Spinal cord (tissue), 10 donors: ENCODE measurements around the gene TRIM37. TPM values are rescaled to one million over a fixed set of nuclear protein-coding genes. Genes with fewer than 3 reads are reported as not detected.

Experiments
- DNase-seq, 6 donors: peaks; one replicate each; pipeline versions ENCODE4 v3.0.0 to v3.0.0-alpha.2; 2013 to 2015; ENCODE audit warnings: low spot score in 6 of 6, low read depth in 4 of 6
- H3K27ac ChIP-seq: one replicate; pipeline ENCODE4 v1.5.1; 2013; ENCODE audit warnings: low read depth, low read length, control low read depth
- H3K27me3 ChIP-seq: one replicate; pipeline ENCODE4 v1.6.1; 2013; ENCODE audit warnings: low read length; ENCODE audit not compliant: control insufficient read depth, insufficient read depth
- H3K36me3 ChIP-seq: one replicate; pipeline ENCODE4 v1.6.1; 2013; ENCODE audit warnings: low read length; ENCODE audit not compliant: control insufficient read depth, insufficient read depth
- H3K4me1 ChIP-seq: one replicate; pipeline ENCODE4 v1.6.1; 2013; ENCODE audit warnings: low read length; ENCODE audit not compliant: control insufficient read depth, insufficient read depth
- H3K4me3 ChIP-seq: one replicate; pipeline ENCODE4 v1.5.1; 2013; ENCODE audit warnings: low read depth, low read length, control low read depth
- H3K9me3 ChIP-seq: one replicate; pipeline ENCODE4 v1.6.1; 2013; ENCODE audit warnings: low read length; ENCODE audit not compliant: control insufficient read depth, insufficient read depth
- WGBS: methylation state at CpG from one replicate; pipeline ENCODE4 v1.1.5; 2013; ENCODE audit warnings: missing lambda C conversion rate; ENCODE audit not compliant: insufficient coverage; 5-methylcytosine and 5-hydroxymethylcytosine counted together
- polyA plus RNA-seq, 2 donors: library from polyadenylated mRNA; unstranded; fragments of 120-200 nt; gene quantifications; one replicate each; pipeline ENCODE4 v1.2.1, GENCODE V29; 2013; ENCODE audit not compliant: insufficient read length in 2 of 2
- total RNA-seq, 2 donors: library from RNA; depleted of rRNA in 1 of 2; stranded (reverse); fragments of 120-200 nt in 1 of 2; fragments of >200 nt in 1 of 2; gene quantifications; one replicate each; pipeline versions ENCODE4 v1.2.3 to v1.2.4, GENCODE V29; 2013 to 2014
- donor health status: healthy.

Gene TRIM37
- total and polyA plus RNA-seq, 4 donors: 50.6 to 94.4 (median 67.8) TPM

GRCh38 chr17:59056857-59057256, 49.8 kb downstream of the TRIM37 start:
- Histone ChIP-seq H3K27ac (no peak overlapping the region), H3K36me3 (peaks cover 37% of the 10 kb centered on the region), H3K27me3 (no peaks in the 10 kb centered on the region), H3K4me1 (no peaks in the 10 kb centered on the region), H3K4me3 (no peak overlapping the region), H3K9me3 (no peaks in the 10 kb centered on the region)
- WGBS: no CpG with 5 or more reads among the region's 5 CpGs
- no peak for DNase-seq

GRCh38 chr17:59049798-59050197, 56.9 kb downstream of the TRIM37 start:
- 67% methylated on average over 1 of the region's 1 CpG for WGBS
- Histone ChIP-seq H3K27me3 (no peaks in the 10 kb centered on the region), H3K36me3 (peaks cover 29% of the 10 kb centered on the region), H3K27ac (no peak overlapping the region), H3K4me3 (no peak overlapping the region), H3K4me1 (no peaks in the 10 kb centered on the region), H3K9me3 (no peaks in the 10 kb centered on the region)
- no peak for DNase-seq

GRCh38 chr17:59047616-59048015, 59.1 kb downstream of the TRIM37 start:
- Histone ChIP-seq H3K9me3 (no peaks in the 10 kb centered on the region), H3K27me3 (no peaks in the 10 kb centered on the region), H3K27ac (no peak overlapping the region), H3K36me3 (peaks cover 33% of the 10 kb centered on the region), H3K4me3 (no peak overlapping the region), H3K4me1 (no peaks in the 10 kb centered on the region)
- DNase-seq: no peak
- WGBS: 80% methylated on average over 1 of the region's 3 CpGs

GRCh38 chr17:59046192-59046591, 60.5 kb downstream of the TRIM37 start:
- H3K4me1 ChIP-seq: no peaks in the 10 kb centered on the region
- H3K27ac ChIP-seq: no peak overlapping the region
- no peak for DNase-seq
- peaks cover 32% of the 10 kb centered on the region for H3K36me3 ChIP-seq
- 100% methylated on average over 4 of the region's 4 CpGs for WGBS
- no peaks in the 10 kb centered on the region for H3K9me3 ChIP-seq
- no peak overlapping the region for H3K4me3 ChIP-seq
- no peaks in the 10 kb centered on the region for H3K27me3 ChIP-seq

GRCh38 chr17:59038734-59039133, 67.9 kb downstream of the TRIM37 start:
- 86% methylated on average over 5 of the region's 5 CpGs for WGBS
- Histone ChIP-seq H3K4me1 (no peaks in the 10 kb centered on the region), H3K9me3 (no peaks in the 10 kb centered on the region), H3K36me3 (peaks cover 32% of the 10 kb centered on the region), H3K27ac (no peak overlapping the region), H3K4me3 (no peak overlapping the region), H3K27me3 (no peaks in the 10 kb centered on the region)
- DNase-seq: no peak

DNA sequence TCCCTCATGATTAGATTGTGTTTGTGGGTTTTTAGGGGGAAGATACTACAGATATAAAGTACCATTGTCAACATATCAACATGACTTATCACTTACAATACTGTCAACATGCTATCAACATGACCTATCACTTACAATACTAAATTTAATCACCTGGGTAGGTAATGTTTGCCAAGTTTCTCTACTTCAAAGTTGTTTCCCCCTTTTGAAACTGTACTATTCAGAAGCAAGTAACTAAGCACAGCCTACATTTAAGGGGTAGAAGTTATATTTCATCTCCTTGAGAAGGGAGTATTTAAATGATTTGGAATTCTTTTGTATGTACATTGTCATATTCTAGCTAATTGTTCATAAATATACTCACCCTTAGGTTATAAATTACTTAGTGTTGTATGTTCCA, 68.7 kb downstream of the TRIM37 start:
- Histone ChIP-seq H3K27ac (no peak overlapping the region), H3K4me1 (no peaks in the 10 kb centered on the region), H3K4me3 (no peak overlapping the region), H3K9me3 (no peaks in the 10 kb centered on the region), H3K27me3 (no peaks in the 10 kb centered on the region), H3K36me3 (peaks cover 28% of the 10 kb centered on the region)
- no peak for DNase-seq

- Histone ChIP-seq H3K9me3 (no peaks in the 10 kb centered on the region), H3K4me1 (no peaks in the 10 kb centered on the region), H3K36me3 (no peaks in the 10 kb centered on the region), H3K27me3 (no peaks in the 10 kb centered on the region), H3K27ac (no peak overlapping the region), H3K4me3 (no peak overlapping the region)
- 100% methylated on average over 1 of the region's 1 CpG for WGBS
- no peak for DNase-seq
Observed at GRCh38 chr17:59030811-59031210, 75.9 kb downstream of the TRIM37 start.

GRCh38 chr17:59028328-59028727, 78.4 kb downstream of the TRIM37 start:
- Histone ChIP-seq H3K27ac (no peak overlapping the region), H3K27me3 (no peaks in the 10 kb centered on the region), H3K4me3 (no peak overlapping the region), H3K4me1 (no peaks in the 10 kb centered on the region), H3K9me3 (no peaks in the 10 kb centered on the region), H3K36me3 (no peaks in the 10 kb centered on the region)
- DNase-seq: no peak
- 100% methylated on average over 4 of the region's 6 CpGs for WGBS

GRCh38 chr17:59027750-59028149, 78.9 kb downstream of the TRIM37 start:
- Histone ChIP-seq H3K27me3 (no peaks in the 10 kb centered on the region), H3K27ac (no peak overlapping the region), H3K4me3 (no peak overlapping the region), H3K36me3 (no peaks in the 10 kb centered on the region), H3K4me1 (no peaks in the 10 kb centered on the region), H3K9me3 (no peaks in the 10 kb centered on the region)
- DNase-seq: no peak
- WGBS: 87% methylated on average over 3 of the region's 4 CpGs

- no CpG with 5 or more reads among the region's 1 CpG for WGBS
- Histone ChIP-seq H3K9me3 (no peaks in the 10 kb centered on the region), H3K4me3 (no peak overlapping the region), H3K4me1 (no peaks in the 10 kb centered on the region), H3K27ac (no peak overlapping the region), H3K36me3 (no peaks in the 10 kb centered on the region), H3K27me3 (no peaks in the 10 kb centered on the region)
- DNase-seq: peak in 1 of 6 donors; percentile 10
Observed at GRCh38 chr17:59026176-59026939, 80.3 kb downstream of the TRIM37 start.
